Type B pancreatic cell (in vitro differentiated cells): ENCODE measurements around the gene GORASP1. TPM values are rescaled to one million over a fixed set of nuclear protein-coding genes. Genes with fewer than 3 reads are reported as not detected.

ENCODE experiments used
- DNase-seq: peaks from one replicate; pipeline ENCODE4 v3.0.0; 2021; ENCODE audit warnings: mixed read lengths; ENCODE audit not compliant: unreplicated experiment; ENCODE audit errors: extremely low spot score
- H3K27ac Mint-ChIP-seq: 2 replicates; pipeline ENCODE4 v1.8.0; 2021; ENCODE audit warnings: mild to moderate bottlenecking, mixed read lengths
- H3K27me3 Mint-ChIP-seq: 2 replicates; pipeline ENCODE4 v1.8.0; 2021; ENCODE audit warnings: mixed read lengths
- H3K36me3 Mint-ChIP-seq: 2 replicates; pipeline ENCODE4 v1.8.0; 2021; ENCODE audit warnings: mixed read lengths
- H3K4me1 Mint-ChIP-seq: one replicate; pipeline ENCODE4 v1.8.0; 2021; ENCODE audit warnings: mixed read lengths; ENCODE audit not compliant: unreplicated experiment
- H3K4me3 Mint-ChIP-seq: 2 replicates; pipeline ENCODE4 v1.8.0; 2021; ENCODE audit warnings: mild to moderate bottlenecking, mixed read lengths
- H3K9me3 Mint-ChIP-seq: 2 replicates; pipeline ENCODE4 v1.8.0; 2021; ENCODE audit warnings: mixed read lengths
- total RNA-seq: library from RNA; stranded (reverse); gene quantifications from 2 replicates; pipeline ENCODE4 v1.2.1, GENCODE V29; 2021; ENCODE audit warnings: low replicate concordance
- TF ChIP-seq, protein P1 (sequence below): fragments of 200-600 bp; sonication (generic); conservative IDR thresholded peaks from 2 replicates; pipeline ENCODE4 v1.5.0; 2021; ENCODE audit warnings: antibody characterized with exemption, mild to moderate bottlenecking

GORASP1 gene
- total RNA-seq, 1 donor from 2014 or later, result 76.5 TPM

DNA sequence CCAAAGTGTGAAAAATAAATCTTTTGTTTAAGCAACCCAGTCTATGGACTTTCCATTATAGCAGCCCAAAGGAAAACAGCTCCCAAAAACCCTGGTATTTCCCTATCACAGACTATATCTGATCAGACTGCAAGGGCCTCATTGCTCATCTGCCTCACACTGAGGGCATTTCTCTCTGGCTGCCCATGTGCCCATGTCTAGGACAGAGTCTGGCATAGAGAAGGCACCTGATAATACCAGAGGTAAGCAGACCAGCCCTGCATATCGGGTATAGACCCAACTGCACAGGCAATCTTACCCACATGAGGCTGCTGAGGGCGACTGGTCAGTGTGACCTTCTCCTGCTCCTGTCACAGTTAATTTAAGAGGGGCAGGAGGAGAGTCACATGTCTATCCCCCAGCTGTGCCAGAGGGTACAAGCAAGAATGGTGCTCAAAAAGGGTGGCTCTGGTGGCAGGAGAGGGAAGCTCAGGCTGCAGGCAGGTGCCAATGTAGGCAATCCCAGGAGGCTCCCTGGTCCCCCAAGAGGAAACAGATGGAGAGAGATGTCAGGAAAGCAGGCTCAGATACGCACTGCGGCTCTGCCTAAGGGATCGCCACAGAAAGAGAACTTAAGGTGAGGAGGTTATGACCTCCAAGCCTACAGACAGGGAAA, 42.8 kb upstream of the GORASP1 start:
- Mint-ChIP-seq H3K36me3 (peaks cover 11% of the 10 kb centered on the region), H3K4me3 (peak overlapping the region; percentile 96), H3K9me3 (no peaks in the 10 kb centered on the region), H3K27me3 (peaks cover 8% of the 10 kb centered on the region), H3K27ac (peak overlapping the region; percentile 99), H3K4me1 (peaks cover 74% of the 10 kb centered on the region)
- TF ChIP-seq, protein P1, sequence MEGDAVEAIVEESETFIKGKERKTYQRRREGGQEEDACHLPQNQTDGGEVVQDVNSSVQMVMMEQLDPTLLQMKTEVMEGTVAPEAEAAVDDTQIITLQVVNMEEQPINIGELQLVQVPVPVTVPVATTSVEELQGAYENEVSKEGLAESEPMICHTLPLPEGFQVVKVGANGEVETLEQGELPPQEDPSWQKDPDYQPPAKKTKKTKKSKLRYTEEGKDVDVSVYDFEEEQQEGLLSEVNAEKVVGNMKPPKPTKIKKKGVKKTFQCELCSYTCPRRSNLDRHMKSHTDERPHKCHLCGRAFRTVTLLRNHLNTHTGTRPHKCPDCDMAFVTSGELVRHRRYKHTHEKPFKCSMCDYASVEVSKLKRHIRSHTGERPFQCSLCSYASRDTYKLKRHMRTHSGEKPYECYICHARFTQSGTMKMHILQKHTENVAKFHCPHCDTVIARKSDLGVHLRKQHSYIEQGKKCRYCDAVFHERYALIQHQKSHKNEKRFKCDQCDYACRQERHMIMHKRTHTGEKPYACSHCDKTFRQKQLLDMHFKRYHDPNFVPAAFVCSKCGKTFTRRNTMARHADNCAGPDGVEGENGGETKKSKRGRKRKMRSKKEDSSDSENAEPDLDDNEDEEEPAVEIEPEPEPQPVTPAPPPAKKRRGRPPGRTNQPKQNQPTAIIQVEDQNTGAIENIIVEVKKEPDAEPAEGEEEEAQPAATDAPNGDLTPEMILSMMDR, result peak; percentile 25
- no peak for DNase-seq

DNA sequence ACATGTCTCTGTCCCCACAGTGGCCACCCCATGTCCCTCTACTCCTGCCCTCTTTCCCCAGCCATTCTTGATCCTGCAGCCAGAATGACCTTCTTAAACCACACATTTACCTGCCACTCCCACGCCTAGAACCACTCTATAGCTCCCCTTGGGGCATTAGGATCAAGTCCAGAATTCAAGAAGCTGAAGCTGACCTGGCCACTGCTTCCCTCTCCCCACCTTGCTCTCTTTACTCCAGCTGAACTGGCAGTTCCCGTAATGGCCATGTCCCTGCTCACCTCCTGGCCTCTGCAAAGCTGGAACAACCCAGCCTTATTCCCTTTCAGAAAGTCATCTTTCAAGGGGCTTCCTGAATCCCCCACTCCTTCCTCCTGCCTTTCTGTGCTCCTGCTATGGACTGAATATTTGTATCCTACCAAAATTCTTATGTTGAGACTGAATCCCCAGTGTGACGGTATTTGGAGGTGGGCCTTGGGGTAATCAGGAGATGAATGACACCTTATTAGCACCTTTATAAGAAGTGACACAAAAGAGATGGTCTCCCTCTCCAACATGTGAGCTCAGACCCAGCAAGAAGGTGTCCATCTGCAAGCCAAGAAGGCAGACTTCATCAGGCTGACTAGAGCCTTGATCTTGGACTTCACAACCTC, 42.2 kb upstream of the GORASP1 start:
- no peak for DNase-seq
- TF ChIP-seq, protein P1, result no peak
- Mint-ChIP-seq H3K36me3 (peaks cover 13% of the 10 kb centered on the region), H3K4me1 (peaks cover 74% of the 10 kb centered on the region), H3K27me3 (peaks cover 8% of the 10 kb centered on the region), H3K4me3 (peak overlapping the region; percentile 96), H3K27ac (peak overlapping the region; percentile 99), H3K9me3 (no peaks in the 10 kb centered on the region)

DNA sequence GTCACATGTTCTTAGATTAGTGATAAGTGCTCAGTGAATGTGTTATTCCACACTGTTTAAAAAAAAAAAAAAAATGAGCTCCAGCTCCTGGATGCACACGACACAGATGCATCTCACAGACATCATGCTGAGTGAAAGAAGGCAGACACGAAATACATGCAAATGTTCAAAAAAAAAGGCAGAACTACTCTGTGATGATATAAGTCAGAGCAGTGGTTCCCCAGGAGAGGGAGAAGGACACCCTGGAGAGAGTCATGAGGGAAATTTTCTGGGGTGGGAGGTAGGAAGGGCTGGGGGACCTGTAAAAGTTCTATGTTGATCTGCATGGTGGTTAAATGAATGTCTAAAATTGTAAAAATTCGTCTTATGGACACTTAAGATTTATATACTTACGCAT, 41.6 kb upstream of the GORASP1 start:
- Mint-ChIP-seq H3K27me3 (peaks cover 8% of the 10 kb centered on the region), H3K9me3 (no peaks in the 10 kb centered on the region), H3K36me3 (peaks cover 17% of the 10 kb centered on the region), H3K27ac (peak overlapping the region; percentile 99), H3K4me1 (peaks cover 70% of the 10 kb centered on the region), H3K4me3 (peak overlapping the region; percentile 96)
- TF ChIP-seq, protein P1, result no peak
- no peak for DNase-seq

DNA sequence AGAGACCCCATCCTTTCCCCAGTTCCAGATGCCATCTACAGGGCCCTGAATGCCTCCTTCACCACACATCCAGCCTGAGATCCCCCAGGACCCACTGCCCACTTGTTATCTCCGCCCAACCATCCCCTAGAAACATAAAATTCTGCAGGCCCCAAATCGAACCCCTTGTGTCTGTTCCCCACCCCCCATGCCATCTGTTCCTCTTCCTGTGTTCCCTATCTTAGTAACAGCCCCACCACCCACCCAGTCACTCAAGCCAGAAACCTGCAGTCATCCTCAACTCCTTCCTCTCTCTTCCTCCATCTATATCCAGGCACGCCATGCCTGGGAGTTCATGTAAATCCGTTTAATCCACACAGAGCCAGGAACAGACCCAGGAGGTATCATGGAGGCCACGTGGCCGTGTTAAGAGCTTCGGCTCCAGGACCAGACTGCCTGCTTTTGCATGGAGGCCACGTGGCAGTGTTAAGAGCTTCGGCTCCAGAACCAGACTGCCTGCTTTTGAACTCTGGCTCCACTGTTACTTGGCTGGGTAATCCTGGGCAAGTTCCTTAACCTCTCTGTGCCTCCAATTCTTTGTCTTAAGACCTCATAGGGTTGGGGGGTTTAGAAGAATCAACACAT, 41.1 kb upstream of the GORASP1 start:
- Mint-ChIP-seq H3K9me3 (no peaks in the 10 kb centered on the region), H3K27ac (peak overlapping the region; percentile 99), H3K36me3 (peaks cover 18% of the 10 kb centered on the region), H3K4me1 (peaks cover 70% of the 10 kb centered on the region), H3K27me3 (peaks cover 8% of the 10 kb centered on the region), H3K4me3 (peak overlapping the region; percentile 96)
- DNase-seq, result no peak
- TF ChIP-seq, protein P1, result no peak

DNA sequence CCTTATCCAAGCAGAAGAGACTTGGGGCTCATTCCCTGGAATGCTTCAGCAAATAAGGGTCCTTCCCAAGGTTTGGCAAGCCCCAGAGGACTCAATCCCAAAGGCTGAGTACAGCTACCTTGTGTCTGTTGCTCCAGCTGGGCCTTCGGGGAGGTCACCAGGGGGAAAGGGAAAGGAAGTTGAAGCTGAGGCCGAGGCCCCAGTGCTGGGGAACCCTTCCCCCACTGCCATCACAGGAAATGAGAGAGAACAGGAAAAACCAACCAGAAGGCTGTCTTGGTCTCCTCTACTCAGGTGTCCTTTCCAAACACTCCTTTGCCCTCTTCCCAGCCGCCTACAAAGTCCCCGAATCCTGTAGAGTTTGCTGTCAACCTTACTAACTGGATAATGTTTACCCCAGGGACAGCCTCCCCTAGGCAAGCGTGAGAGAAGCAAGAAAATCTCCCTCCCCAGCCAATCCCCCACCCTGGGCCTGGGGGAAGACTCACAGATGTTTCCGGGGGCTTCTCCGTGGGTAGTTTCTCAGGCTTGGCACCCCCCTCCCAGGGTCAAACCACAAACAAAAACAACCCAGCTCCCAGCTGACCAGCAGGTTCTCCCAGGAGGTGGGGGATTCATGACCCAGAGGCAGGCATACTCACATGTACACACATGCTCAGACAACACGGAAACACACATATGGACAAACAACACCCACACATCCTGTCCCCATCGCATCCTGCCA, 40.4 kb upstream of the GORASP1 start:
- DNase-seq, result no peak
- Mint-ChIP-seq H3K27me3 (peaks cover 8% of the 10 kb centered on the region), H3K4me3 (peak overlapping the region; percentile 75), H3K27ac (peak overlapping the region; percentile 99), H3K4me1 (peaks cover 70% of the 10 kb centered on the region), H3K9me3 (no peaks in the 10 kb centered on the region), H3K36me3 (peaks cover 21% of the 10 kb centered on the region)
- TF ChIP-seq, protein P1, result no peak
